HFF-Myc (cell line): Measurements from ENCODE around the gene ARL16.

Source experiments
- DNase-seq: peaks from one replicate; pipeline ENCODE4 v3.0.0-alpha.2; 2011; ENCODE audit warnings: low read depth; ENCODE audit errors: extremely low read depth
- H3K4me3 ChIP-seq: replicated peaks from 2 replicates; pipeline ENCODE4 v1.5.1; 2011; ENCODE audit warnings: low read depth, mild to moderate bottlenecking, control low read depth, low read length
- TF ChIP-seq, protein P1 (sequence below): IDR thresholded peaks from 2 replicates; pipeline ENCODE4 v1.5.1; 2012; ENCODE audit warnings: mild to moderate bottlenecking, low read depth, low read length, control low read depth; ENCODE audit errors: missing control alignments

ARL16 gene

DNA sequence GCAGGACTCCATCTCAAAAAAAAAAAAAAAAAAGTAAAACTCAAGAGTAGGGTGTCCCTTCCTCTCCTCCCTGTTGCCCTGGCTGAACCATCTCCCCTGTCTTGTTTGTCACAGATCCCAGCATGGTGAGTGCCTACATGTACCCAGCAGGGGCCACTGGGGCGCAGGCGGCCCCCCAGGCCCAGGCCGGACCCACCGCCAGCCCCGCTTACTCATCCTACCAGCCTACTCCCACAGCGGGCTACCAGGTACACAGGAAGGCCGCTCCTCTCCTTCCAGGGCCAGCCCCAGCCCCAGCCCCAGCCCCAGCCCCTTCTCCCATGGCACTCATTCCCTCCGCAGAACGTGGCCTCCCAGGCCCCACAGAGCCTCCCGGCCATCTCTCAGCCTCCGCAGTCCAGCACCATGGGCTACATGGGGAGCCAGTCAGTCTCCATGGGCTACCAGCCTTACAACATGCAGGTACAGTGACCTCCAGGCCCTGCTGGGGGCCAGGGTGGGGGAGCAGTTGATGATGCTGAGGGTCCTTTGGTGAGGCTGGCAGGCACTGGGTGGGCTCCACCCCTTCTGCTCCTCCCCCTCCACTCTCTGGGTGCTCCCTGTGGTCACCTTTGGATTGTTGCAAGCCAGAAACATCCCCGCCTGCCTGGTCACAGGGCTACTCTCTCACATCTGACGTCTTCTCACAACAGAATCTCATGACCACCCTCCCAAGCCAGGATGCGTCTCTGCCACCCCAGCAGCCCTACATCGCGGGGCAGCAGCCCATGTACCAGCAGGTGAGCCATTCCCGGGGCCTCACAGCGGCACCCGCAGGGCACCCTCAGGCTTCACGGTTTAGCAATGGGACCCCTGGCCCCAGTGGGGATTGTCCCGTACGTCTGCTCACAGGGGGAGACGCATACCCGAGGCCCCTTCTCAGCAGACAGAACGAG, 17.0 kb upstream of the ARL16 start:
- no peak for DNase-seq
- peak overlapping the region; percentile 99; the same call in 1 of the 2 replicates for H3K4me3 ChIP-seq
- TF ChIP-seq, protein P1, sequence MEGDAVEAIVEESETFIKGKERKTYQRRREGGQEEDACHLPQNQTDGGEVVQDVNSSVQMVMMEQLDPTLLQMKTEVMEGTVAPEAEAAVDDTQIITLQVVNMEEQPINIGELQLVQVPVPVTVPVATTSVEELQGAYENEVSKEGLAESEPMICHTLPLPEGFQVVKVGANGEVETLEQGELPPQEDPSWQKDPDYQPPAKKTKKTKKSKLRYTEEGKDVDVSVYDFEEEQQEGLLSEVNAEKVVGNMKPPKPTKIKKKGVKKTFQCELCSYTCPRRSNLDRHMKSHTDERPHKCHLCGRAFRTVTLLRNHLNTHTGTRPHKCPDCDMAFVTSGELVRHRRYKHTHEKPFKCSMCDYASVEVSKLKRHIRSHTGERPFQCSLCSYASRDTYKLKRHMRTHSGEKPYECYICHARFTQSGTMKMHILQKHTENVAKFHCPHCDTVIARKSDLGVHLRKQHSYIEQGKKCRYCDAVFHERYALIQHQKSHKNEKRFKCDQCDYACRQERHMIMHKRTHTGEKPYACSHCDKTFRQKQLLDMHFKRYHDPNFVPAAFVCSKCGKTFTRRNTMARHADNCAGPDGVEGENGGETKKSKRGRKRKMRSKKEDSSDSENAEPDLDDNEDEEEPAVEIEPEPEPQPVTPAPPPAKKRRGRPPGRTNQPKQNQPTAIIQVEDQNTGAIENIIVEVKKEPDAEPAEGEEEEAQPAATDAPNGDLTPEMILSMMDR, result no peak

DNA sequence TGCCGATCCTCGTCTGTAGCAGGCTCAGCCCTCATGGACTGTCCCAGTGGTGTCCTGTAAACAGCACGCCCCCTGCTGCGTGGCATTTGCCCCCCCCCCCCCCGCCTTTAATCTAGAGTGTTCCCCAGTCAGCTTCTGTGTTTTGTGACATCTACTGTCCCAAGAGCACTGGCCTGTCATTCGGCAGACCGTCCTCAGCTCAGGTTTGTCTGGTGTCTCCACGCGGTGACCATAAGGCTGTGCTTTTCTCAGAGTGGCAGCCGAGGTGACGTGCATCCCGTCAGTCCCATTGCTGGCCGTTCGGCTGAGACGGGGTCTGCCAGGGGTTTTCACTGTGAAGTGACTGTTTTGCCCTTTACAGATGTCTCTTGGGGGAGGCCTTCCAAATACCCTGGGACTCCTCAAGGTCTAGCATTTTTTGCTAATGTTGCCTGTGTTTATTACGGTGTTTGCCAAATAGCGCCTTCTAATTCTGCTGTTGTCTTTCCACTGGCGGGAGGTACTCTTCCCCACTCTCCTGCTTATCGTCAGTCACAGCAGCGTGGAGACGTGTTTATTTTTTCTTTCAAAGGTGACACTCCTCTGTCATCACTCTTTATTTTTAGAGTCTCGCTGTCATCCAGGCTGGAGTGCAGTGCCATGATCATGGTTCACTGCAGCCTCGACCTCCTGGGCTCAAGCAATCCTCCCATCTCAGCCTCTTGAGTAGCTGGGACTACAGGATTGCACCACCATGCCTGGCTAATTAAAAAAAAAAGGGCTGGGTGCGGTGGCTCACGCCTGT, 13.9 kb upstream of the ARL16 start:
- DNase-seq, result no peak
- TF ChIP-seq, protein P1, result no peak
- H3K4me3 ChIP-seq, result no peak overlapping the region

DNA sequence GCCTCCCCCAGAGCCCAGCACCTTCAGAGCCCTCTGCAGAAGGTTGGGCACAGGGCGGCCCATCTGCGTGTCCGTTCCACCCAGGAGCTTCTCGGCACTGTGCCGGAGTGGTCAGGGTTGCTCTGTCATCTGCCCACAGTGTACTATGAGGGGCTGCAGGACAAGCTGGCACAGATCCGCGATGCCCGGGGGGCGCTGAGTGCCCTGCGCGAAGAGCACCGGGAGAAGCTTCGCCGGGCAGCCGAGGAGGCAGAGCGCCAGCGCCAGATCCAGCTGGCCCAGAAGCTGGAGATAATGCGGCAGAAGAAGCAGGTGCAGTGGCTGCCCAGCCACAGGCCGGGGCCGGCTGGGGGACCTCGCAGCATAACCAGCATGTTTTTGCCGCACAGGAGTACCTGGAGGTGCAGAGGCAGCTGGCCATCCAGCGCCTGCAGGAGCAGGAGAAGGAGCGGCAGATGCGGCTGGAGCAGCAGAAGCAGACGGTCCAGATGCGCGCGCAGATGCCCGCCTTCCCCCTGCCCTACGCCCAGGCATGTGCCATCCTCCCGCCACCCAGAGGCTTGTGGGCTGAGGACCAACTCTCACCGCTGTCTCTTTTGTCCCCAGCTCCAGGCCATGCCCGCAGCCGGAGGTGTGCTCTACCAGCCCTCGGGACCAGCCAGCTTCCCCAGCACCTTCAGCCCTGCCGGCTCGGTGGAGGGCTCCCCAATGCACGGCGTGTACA, 12.8 kb upstream of the ARL16 start:
- TF ChIP-seq, protein P1, result no peak
- DNase-seq, result no peak
- H3K4me3 ChIP-seq, result no peak overlapping the region

DNA sequence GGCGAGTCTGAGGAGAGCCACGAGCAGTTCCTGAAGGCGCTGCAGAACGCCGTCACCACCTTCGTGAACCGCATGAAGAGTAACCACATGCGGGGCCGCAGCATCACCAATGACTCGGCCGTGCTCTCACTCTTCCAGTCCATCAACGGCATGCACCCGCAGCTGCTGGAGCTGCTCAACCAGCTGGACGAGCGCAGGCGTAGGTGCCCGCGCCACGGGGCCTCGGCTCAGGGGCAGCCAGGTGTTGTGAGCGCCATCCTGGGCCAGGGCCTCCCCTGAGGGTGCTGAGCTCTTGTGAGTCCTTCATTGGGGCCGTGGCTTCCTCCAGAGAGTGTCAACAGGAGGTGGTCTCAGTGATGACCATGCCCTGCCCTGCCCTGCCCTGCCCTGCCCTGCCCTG, 12.2 kb upstream of the ARL16 start:
- TF ChIP-seq, protein P1, result no peak
- H3K4me3 ChIP-seq, result no peak overlapping the region
- no peak for DNase-seq

DNA sequence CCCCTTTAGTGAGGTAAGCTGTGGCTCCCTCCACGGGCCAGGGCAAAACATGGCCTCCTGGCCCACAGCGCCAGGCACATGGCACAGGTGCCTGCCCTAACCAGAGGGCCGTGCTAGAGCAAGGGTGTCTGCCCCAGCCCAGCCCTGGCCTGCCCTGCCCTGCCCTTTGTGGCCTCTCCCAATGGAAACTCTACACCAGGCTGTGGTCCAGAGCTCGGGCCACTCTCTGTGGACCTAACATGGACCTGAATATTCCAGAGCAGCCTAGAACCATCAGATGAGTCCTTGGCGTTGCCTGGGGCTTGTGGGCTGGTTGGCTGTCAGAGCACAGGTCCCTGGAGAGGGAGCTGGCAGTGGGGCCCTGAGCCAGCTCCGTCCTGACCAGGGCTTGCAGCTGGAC, 11.6 kb upstream of the ARL16 start:
- no peak for DNase-seq
- TF ChIP-seq, protein P1, result no peak
- H3K4me3 ChIP-seq, result no peak overlapping the region

DNA sequence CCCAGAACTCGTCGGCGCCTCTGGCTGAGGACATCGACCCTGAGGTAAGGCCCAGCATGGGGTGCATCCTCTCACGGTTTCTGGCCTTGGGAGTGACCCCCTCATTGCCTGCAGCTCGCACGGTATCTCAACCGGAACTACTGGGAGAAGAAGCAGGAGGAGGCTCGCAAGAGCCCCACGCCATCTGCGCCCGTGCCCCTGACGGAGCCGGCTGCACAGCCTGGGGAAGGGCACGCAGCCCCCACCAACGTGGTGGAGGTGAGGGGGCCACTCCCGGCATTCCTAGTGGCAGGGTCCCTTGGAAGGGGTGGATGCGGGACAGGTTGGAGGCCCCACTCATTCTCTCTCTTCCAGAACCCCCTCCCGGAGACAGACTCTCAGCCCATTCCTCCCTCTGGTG, 11.2 kb upstream of the ARL16 start:
- no peak for DNase-seq
- TF ChIP-seq, protein P1, result no peak
- no peak overlapping the region for H3K4me3 ChIP-seq
